Endodermal cell (in vitro differentiated cells): Measurements from ENCODE around the gene CCDC88C. TPM values are rescaled to one million over a fixed set of nuclear protein-coding genes. Genes with fewer than 3 reads are reported as not detected.

ENCODE experiments used
- DNase-seq: peaks from one replicate; pipeline ENCODE4 v3.0.0-alpha.2; 2017
- H3K27ac ChIP-seq: 2 replicates; pipeline ENCODE4 v1.5.1; 2013; ENCODE audit warnings: mild to moderate bottlenecking, low read depth, low read length, moderate library complexity
- H3K27me3 ChIP-seq: 2 replicates; pipeline ENCODE4 v1.6.1; 2013; ENCODE audit warnings: mild to moderate bottlenecking, low read length, moderate library complexity; ENCODE audit not compliant: insufficient read depth, control insufficient read depth, poor library complexity, severe bottlenecking
- H3K36me3 ChIP-seq: 2 replicates; pipeline ENCODE4 v1.7.0; 2013; ENCODE audit warnings: mild to moderate bottlenecking, low read length, moderate library complexity; ENCODE audit not compliant: control insufficient read depth, insufficient read depth
- H3K4me1 ChIP-seq: one replicate; pipeline ENCODE4 v1.7.0; 2013; ENCODE audit warnings: low read length; ENCODE audit not compliant: control insufficient read depth, insufficient read depth
- H3K4me3 ChIP-seq: 2 replicates; pipeline ENCODE4 v1.5.1; 2013; ENCODE audit warnings: mild to moderate bottlenecking, low read length, moderate library complexity
- H3K9ac ChIP-seq: 2 replicates; pipeline ENCODE4 v1.6.1; 2013; ENCODE audit warnings: mild to moderate bottlenecking, low read length, moderate library complexity; ENCODE audit not compliant: poor library complexity, severe bottlenecking; ENCODE audit errors: extremely low read depth
- H3K9me3 ChIP-seq: 2 replicates; pipeline ENCODE4 v1.6.1; 2013; ENCODE audit warnings: mild to moderate bottlenecking, low read length, moderate library complexity; ENCODE audit not compliant: control insufficient read depth
- H3K27ac Mint-ChIP-seq: 2 replicates; pipeline ENCODE4 v1.8.0; 2020; ENCODE audit warnings: mixed read lengths
- H3K27me3 Mint-ChIP-seq: 2 replicates; pipeline ENCODE4 v1.8.0; 2021; ENCODE audit warnings: mild to moderate bottlenecking, mixed read lengths; ENCODE audit not compliant: insufficient read depth
- H3K36me3 Mint-ChIP-seq: 2 replicates; pipeline ENCODE4 v1.8.0; 2020; ENCODE audit warnings: low read depth, mixed read lengths
- H3K4me1 Mint-ChIP-seq: 2 replicates; pipeline ENCODE4 v1.8.0; 2020; ENCODE audit warnings: mixed read lengths
- H3K4me3 Mint-ChIP-seq: 2 replicates; pipeline ENCODE4 v1.8.0; 2020; ENCODE audit warnings: mild to moderate bottlenecking, moderate library complexity, mixed read lengths
- H3K9me3 Mint-ChIP-seq: 2 replicates; pipeline ENCODE4 v1.8.0; 2020; ENCODE audit warnings: mild to moderate bottlenecking, mixed read lengths
- CTCF ChIP-seq: fragments of 200-600 bp; sonication (generic); conservative IDR thresholded peaks from 2 replicates; pipeline ENCODE4 v1.5.0; 2021; ENCODE audit warnings: antibody characterized with exemption, mild to moderate bottlenecking
- WGBS, 2 experiments: methylation state at CpG; one replicate each; pipeline versions ENCODE4 v1.1.5 to v1.1.7; 2013; ENCODE audit warnings: missing lambda C conversion rate in 2 of 2, mixed read lengths in 1 of 2; ENCODE audit not compliant: insufficient coverage in 1 of 2, insufficient read length in 1 of 2; 5-methylcytosine and 5-hydroxymethylcytosine counted together
- total RNA-seq, 2 donors: library from RNA; stranded (reverse); fragmentation: NEBNext Ultra II Directional in 1 of 2; extraction: Animal tissue kit (Norgen Biotek cat#: 25700) in 1 of 2; gene quantifications; 2 replicates in 1 of 2; 3 replicates in 1 of 2; pipeline ENCODE4 v1.2.1, GENCODE V29; 2021

The CCDC88C gene
- total RNA-seq, 2 donors from 2014 or later, result 50.0 to 50.5 TPM

GRCh38 chr14:91458612-91459011, 41.0 kb upstream of the CCDC88C start:
- H3K9me3 Mint-ChIP-seq, result no peaks in the 10 kb centered on the region
- H3K4me3 Mint-ChIP-seq, result no peak overlapping the region
- H3K4me1 Mint-ChIP-seq, result no peaks in the 10 kb centered on the region
- Histone ChIP-seq H3K9me3 (peaks cover 4% of the 10 kb centered on the region), H3K27ac (no peak overlapping the region), H3K27me3 (no peaks in the 10 kb centered on the region), H3K9ac (no peak overlapping the region), H3K4me3 (no peak overlapping the region), H3K4me1 (no peaks in the 10 kb centered on the region), H3K36me3 (peaks cover 92% of the 10 kb centered on the region)
- H3K27me3 Mint-ChIP-seq, result no peaks in the 10 kb centered on the region
- peaks cover 82% of the 10 kb centered on the region for H3K36me3 Mint-ChIP-seq
- no peak overlapping the region for H3K27ac Mint-ChIP-seq
- WGBS, 2 experiments, result 98% methylated on average over 4 of the region's 5 CpGs; no CpG with 5 or more reads in 1 of the 2 experiments
- DNase-seq, result no peak
- no peak for TF ChIP-seq CTCF

GRCh38 chr14:91456283-91456682, 38.7 kb upstream of the CCDC88C start:
- Histone ChIP-seq H3K36me3 (peaks cover 69% of the 10 kb centered on the region), H3K9ac (no peak overlapping the region), H3K27me3 (no peaks in the 10 kb centered on the region), H3K4me3 (no peak overlapping the region), H3K9me3 (no peaks in the 10 kb centered on the region), H3K27ac (no peak overlapping the region), H3K4me1 (no peaks in the 10 kb centered on the region)
- H3K9me3 Mint-ChIP-seq, result no peaks in the 10 kb centered on the region
- 100% methylated on average over 1 of the region's 1 CpG; no CpG with 5 or more reads in 1 of the 2 experiments for WGBS, 2 experiments
- DNase-seq, result no peak
- H3K4me3 Mint-ChIP-seq, result no peak overlapping the region
- peaks cover 64% of the 10 kb centered on the region for H3K36me3 Mint-ChIP-seq
- no peak overlapping the region for H3K27ac Mint-ChIP-seq
- TF ChIP-seq CTCF, result no peak
- H3K4me1 Mint-ChIP-seq, result no peaks in the 10 kb centered on the region
- H3K27me3 Mint-ChIP-seq, result no peaks in the 10 kb centered on the region

GRCh38 chr14:91454580-91454979, 37.0 kb upstream of the CCDC88C start:
- H3K9me3 ChIP-seq, result no peaks in the 10 kb centered on the region
- no peak for TF ChIP-seq CTCF
- Mint-ChIP-seq H3K27me3 (no peaks in the 10 kb centered on the region), H3K36me3 (peaks cover 47% of the 10 kb centered on the region), H3K27ac (no peak overlapping the region), H3K4me3 (no peak overlapping the region), H3K9me3 (no peaks in the 10 kb centered on the region), H3K4me1 (no peaks in the 10 kb centered on the region)
- H3K27ac ChIP-seq, result no peak overlapping the region
- WGBS, 2 experiments, result 89 to 93% methylated on average over 3 of the region's 3 CpGs
- H3K4me1 ChIP-seq, result no peaks in the 10 kb centered on the region
- no peak for DNase-seq
- no peaks in the 10 kb centered on the region for H3K27me3 ChIP-seq
- H3K9ac ChIP-seq, result no peak overlapping the region
- no peak overlapping the region for H3K4me3 ChIP-seq
- peaks cover 53% of the 10 kb centered on the region for H3K36me3 ChIP-seq
